Astrocyte (in vitro differentiated cells and primary cell): Measurements from ENCODE around the gene CHCHD6.

ENCODE experiments used
- CTCF ChIP-seq: IDR thresholded peaks from 2 replicates; pipeline ENCODE4 v1.5.1; 2011; ENCODE audit warnings: low read depth, mild to moderate bottlenecking, inconsistent platforms, low read length, moderate library complexity; ENCODE audit not compliant: insufficient read depth
- EZH2 ChIP-seq: IDR thresholded peaks from 2 replicates; pipeline ENCODE4 v1.6.1; 2012; ENCODE audit warnings: mild to moderate bottlenecking, low read length, inconsistent platforms; ENCODE audit not compliant: insufficient read depth

GRCh38 chr3:126958638-126959085, 254.6 kb downstream of the CHCHD6 start:
- TF ChIP-seq CTCF (no peak), EZH2 (no peak)
